ENCODE measurements around the gene KLHL3.

GRCh38 chr5:137747848-137748247 is 12.0 kb upstream of the KLHL3 start:
- TF ChIP-seq, protein P1, sequence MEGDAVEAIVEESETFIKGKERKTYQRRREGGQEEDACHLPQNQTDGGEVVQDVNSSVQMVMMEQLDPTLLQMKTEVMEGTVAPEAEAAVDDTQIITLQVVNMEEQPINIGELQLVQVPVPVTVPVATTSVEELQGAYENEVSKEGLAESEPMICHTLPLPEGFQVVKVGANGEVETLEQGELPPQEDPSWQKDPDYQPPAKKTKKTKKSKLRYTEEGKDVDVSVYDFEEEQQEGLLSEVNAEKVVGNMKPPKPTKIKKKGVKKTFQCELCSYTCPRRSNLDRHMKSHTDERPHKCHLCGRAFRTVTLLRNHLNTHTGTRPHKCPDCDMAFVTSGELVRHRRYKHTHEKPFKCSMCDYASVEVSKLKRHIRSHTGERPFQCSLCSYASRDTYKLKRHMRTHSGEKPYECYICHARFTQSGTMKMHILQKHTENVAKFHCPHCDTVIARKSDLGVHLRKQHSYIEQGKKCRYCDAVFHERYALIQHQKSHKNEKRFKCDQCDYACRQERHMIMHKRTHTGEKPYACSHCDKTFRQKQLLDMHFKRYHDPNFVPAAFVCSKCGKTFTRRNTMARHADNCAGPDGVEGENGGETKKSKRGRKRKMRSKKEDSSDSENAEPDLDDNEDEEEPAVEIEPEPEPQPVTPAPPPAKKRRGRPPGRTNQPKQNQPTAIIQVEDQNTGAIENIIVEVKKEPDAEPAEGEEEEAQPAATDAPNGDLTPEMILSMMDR (IDR thresholded peaks at IDR 0.05; ENCODE audit: low read depth, low read length, missing input control), result no peak
- TF ChIP-seq EGR1 (IDR thresholded peaks at IDR 0.05; ENCODE audit: low read depth in 2 of 2), result no peak
- TF ChIP-seq REST (IDR thresholded peaks at IDR 0.05), result no peak
- TF ChIP-seq, protein P2, sequence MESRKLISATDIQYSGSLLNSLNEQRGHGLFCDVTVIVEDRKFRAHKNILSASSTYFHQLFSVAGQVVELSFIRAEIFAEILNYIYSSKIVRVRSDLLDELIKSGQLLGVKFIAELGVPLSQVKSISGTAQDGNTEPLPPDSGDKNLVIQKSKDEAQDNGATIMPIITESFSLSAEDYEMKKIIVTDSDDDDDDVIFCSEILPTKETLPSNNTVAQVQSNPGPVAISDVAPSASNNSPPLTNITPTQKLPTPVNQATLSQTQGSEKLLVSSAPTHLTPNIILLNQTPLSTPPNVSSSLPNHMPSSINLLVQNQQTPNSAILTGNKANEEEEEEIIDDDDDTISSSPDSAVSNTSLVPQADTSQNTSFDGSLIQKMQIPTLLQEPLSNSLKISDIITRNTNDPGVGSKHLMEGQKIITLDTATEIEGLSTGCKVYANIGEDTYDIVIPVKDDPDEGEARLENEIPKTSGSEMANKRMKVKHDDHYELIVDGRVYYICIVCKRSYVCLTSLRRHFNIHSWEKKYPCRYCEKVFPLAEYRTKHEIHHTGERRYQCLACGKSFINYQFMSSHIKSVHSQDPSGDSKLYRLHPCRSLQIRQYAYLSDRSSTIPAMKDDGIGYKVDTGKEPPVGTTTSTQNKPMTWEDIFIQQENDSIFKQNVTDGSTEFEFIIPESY (IDR thresholded peaks at IDR 0.05), result no peak
- TF ChIP-seq, protein P3, sequence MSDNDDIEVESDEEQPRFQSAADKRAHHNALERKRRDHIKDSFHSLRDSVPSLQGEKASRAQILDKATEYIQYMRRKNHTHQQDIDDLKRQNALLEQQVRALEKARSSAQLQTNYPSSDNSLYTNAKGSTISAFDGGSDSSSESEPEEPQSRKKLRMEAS (IDR thresholded peaks at IDR 0.05), result no peak
- no peak for TF ChIP-seq TAF1 (conservative IDR thresholded peaks at IDR 0.05)
- TF ChIP-seq YY1 (IDR thresholded peaks at IDR 0.05), result no peak
- no peak for TF ChIP-seq RXRA (IDR thresholded peaks at IDR 0.05)
- TF ChIP-seq FOXA1 (IDR thresholded peaks at IDR 0.05), result no peak
- TF ChIP-seq RAD21 (IDR thresholded peaks at IDR 0.05), result no peak
- no peak for TF ChIP-seq SP1 (IDR thresholded peaks at IDR 0.05)
- no peak for TF ChIP-seq GABPA (IDR thresholded peaks at IDR 0.05 in 1 of 2, conservative IDR thresholded peaks at IDR 0.05 in 1 of 2)

Measured in liver (tissue), 3 donors.